Dermis lymphatic vessel endothelial cell (primary cell): ENCODE results near the gene ANGPTL8. TPM values are rescaled to one million over a fixed set of nuclear protein-coding genes. Genes with fewer than 3 reads are reported as not detected.

Experiments used
- total RNA-seq: library from RNA; depleted of rRNA; stranded (reverse); fragments of >200 nt; gene quantifications from 2 replicates; pipeline ENCODE4 v1.2.1, GENCODE V29; 2014

Gene ANGPTL8
- not detected in 2 replicates for total RNA-seq

GRCh38 chr19:11239377-11240000 is at the start of gene ANGPTL8:
Gene ANGPTL8 (plus strand): TSS chr19:11239619. CDS start chr19:11239638, 19 bp downstream.

GRCh38 chr19:11197291-11198174 is 41.9 kb upstream of the ANGPTL8 start, which contains the start of gene KANK2:
Gene KANK2 (minus strand): TSS chr19:11197545. CDS start chr19:11194511, 3,034 bp downstream.

GRCh38 chr19:11261971-11262839 is 22.8 kb downstream of the ANGPTL8 start, which contains the start of gene DOCK6:
Gene DOCK6 (minus strand): TSS chr19:11262524. CDS start chr19:11262440, 84 bp downstream.

Other genes starting within 250 kb of the ANGPTL8 start
- 41.0 and 60.8 TPM in 2 replicates for gene LDLR, start 150.2 kb upstream of the ANGPTL8 start, total RNA-seq
- 13.7 and 14.2 TPM in 2 replicates for gene SPC24, start 83.8 kb upstream of the ANGPTL8 start, total RNA-seq
- gene KANK2, start 42.1 kb upstream of the ANGPTL8 start, total RNA-seq, result 95.8 and 115 TPM in 2 replicates
- gene DOCK6, start 22.9 kb downstream of the ANGPTL8 start, total RNA-seq, result 53.0 and 54.7 TPM in 2 replicates
- gene TSPAN16, start 56.5 kb downstream of the ANGPTL8 start, total RNA-seq, result not detected in 2 replicates
- 32.9 and 38.7 TPM in 2 replicates for gene RAB3D, start 100.0 kb downstream of the ANGPTL8 start, total RNA-seq
- gene TMEM205, start 106.6 kb downstream of the ANGPTL8 start, total RNA-seq, result 83.6 and 104 TPM in 2 replicates
- 5.4 and 6.1 TPM in 2 replicates for gene CCDC159, start 106.9 kb downstream of the ANGPTL8 start, total RNA-seq
- 4.9 and 7.3 TPM in 2 replicates for gene PLPPR2, start 115.8 kb downstream of the ANGPTL8 start, total RNA-seq
- gene SWSAP1, start 135.0 kb downstream of the ANGPTL8 start, total RNA-seq, result 0.77 and 1.1 TPM in 2 replicates
- gene EPOR, start 144.7 kb downstream of the ANGPTL8 start, total RNA-seq, result 3.1 and 5.9 TPM in 2 replicates
- gene RGL3, start 179.7 kb downstream of the ANGPTL8 start, total RNA-seq, result 0.87 and 1.6 TPM in 2 replicates
- gene ODAD3, start 195.5 kb downstream of the ANGPTL8 start, total RNA-seq, result under 0.01 and 0.09 TPM in 2 replicates
- gene PRKCSH, start 196.0 kb downstream of the ANGPTL8 start, total RNA-seq, result 110 and 113 TPM in 2 replicates
- gene ELAVL3, start 241.4 kb downstream of the ANGPTL8 start, total RNA-seq, result not detected in 2 replicates